Mucosa of stomach (tissue), 1 donor: ENCODE results near the gene BCL3.
A peak's percentile ranks its signal among the peaks of the same experiment; 100 is the strongest.

Source experiments
- H3K27me3 ChIP-seq: one replicate; pipeline ENCODE4 v1.7.0; 2013; ENCODE audit warnings: mild to moderate bottlenecking, low read length; ENCODE audit not compliant: control insufficient read depth, insufficient read depth
- H3K36me3 ChIP-seq: one replicate; pipeline ENCODE4 v1.7.0; 2013; ENCODE audit warnings: low read length; ENCODE audit not compliant: control insufficient read depth, insufficient read depth
- H3K4me1 ChIP-seq: one replicate; pipeline ENCODE4 v1.7.0; 2013; ENCODE audit warnings: mild to moderate bottlenecking, low read length; ENCODE audit not compliant: control insufficient read depth, insufficient read depth
- H3K4me3 ChIP-seq: one replicate; pipeline ENCODE4 v1.7.0; 2013; ENCODE audit warnings: low read length
- H3K9ac ChIP-seq: one replicate; pipeline ENCODE4 v1.7.0; 2013; ENCODE audit warnings: mild to moderate bottlenecking, low read length, moderate library complexity
- H3K9me3 ChIP-seq: one replicate; pipeline ENCODE4 v1.7.0; 2013; ENCODE audit warnings: mild to moderate bottlenecking, low read length, moderate library complexity; ENCODE audit not compliant: control insufficient read depth
- donor health status: Pancreatic carcinoma.

Gene BCL3

DNA sequence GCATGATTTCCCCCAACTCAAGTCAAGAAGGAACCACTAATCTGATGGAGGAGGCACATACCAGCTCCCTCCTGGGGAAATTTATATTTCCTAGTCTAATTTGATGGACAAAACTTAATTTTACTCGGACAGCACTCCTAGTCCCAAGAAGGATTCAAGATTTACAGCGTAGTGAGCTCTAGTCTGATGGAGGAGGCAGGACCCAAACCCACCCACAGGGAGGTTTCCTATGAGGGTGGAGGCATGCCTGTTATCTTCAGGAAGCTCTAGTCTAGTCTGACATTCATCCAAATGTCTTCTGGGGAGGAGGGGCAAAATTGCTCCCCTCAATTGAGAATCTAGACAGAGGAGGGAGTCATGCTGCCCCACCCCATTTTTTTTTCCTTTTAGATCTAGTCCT is 10.4 kb upstream of the BCL3 start:
- Histone ChIP-seq H3K9ac (no peak overlapping the region), H3K36me3 (no peaks in the 10 kb centered on the region), H3K27me3 (no peaks in the 10 kb centered on the region), H3K4me1 (peaks cover 51% of the 10 kb centered on the region), H3K4me3 (no peak overlapping the region), H3K9me3 (no peaks in the 10 kb centered on the region)

DNA sequence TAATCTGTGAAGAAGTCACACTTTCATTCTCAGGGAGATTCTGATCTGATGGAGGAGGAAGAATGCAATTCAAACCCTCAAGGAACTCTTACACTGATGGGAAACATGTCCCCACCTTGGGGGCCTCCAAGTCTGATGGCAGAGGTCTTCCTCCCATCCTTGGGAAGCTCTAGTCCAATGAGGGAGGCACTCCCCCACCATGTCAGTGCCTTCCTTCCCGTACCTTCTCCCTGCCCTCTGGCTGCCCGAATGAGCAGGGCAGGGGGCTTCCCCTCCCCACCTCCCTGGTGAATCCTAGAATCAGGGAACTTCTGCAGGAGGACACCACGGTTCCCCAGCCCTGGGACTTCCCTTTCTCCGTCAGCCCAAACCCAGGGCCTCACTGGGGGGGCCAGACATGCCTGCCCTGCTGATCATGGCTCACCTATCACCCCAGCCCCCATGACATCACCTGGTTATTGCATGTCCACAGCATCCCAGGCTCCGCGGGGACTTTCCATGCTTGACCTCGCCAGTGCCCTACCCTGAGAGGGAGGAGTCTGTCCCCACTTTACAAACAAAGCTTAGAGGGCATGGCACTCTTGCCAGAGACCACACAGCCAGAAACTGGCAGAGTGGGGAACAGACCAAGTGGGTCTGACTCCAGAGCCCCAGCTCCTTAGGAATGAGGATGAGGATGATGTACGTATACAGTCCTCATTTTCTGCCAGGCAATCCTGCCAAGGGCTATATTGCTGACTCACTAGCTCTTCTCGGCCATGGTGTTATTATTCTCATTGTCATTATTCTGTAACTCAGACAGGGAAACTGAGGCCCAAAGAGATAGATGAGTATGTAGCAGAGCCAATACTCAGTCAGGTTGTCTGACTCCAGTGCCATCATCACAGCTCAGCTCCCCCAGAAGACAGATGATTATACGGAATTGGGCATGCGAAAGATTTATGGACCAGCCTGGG is 9.6 kb upstream of the BCL3 start:
- Histone ChIP-seq H3K36me3 (no peaks in the 10 kb centered on the region), H3K9me3 (no peaks in the 10 kb centered on the region), H3K27me3 (no peaks in the 10 kb centered on the region), H3K9ac (peak overlapping the region; percentile 4), H3K4me3 (no peak overlapping the region), H3K4me1 (peaks cover 58% of the 10 kb centered on the region)

DNA sequence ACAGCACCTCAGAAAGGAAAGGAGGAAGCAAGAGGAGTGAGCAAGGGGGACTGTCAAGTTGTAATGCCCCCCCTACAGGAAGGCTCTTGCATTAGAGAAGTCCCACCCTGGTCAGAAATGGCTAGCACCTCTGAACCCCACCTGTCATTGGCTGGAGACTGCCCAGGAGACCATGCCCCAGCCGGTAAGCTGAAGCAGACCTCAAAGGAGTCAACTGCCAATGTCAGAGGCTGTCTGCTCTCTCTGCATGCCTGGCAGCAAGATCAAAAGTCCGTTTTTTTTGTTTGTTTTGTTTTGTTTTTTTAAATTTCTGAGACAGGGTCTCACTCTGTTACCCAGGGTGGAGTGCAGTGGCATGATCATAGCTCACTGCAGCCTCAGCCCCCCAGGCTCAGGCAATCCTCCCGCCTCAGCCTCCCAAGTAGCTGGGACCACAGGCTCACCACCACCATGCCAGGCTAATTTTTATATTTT is 8.1 kb upstream of the BCL3 start:
- Histone ChIP-seq H3K27me3 (no peaks in the 10 kb centered on the region), H3K4me3 (no peak overlapping the region), H3K4me1 (peaks cover 60% of the 10 kb centered on the region), H3K9me3 (no peaks in the 10 kb centered on the region), H3K9ac (no peak overlapping the region), H3K36me3 (no peaks in the 10 kb centered on the region)

DNA sequence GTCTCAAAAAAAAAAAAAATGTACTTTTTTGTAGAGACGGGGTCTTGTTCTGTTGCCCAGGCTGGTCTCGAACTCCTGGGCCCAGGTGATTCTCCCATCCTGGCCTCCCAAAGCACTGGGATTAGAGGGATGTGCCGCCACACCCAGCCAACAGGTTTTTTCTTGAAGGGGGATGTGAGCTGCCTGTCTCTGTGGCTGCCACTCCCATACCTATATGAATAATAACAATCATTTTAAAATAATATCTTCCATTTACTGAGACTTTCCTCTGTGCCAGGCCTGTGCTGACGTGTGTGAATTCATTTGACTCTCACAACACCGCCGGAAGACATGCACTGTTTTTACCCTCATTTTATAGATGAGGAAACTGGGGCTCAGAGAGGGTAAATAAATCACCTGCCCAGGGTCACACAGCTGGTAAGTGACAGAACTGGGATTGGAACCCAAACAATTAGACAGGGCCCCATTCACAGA is 7.2 kb upstream of the BCL3 start:
- no peaks in the 10 kb centered on the region for H3K36me3 ChIP-seq
- peak overlapping the region; percentile 43 for H3K9ac ChIP-seq
- no peaks in the 10 kb centered on the region for H3K9me3 ChIP-seq
- no peak overlapping the region for H3K4me3 ChIP-seq
- H3K27me3 ChIP-seq = no peaks in the 10 kb centered on the region
- H3K4me1 ChIP-seq = peaks cover 68% of the 10 kb centered on the region

DNA sequence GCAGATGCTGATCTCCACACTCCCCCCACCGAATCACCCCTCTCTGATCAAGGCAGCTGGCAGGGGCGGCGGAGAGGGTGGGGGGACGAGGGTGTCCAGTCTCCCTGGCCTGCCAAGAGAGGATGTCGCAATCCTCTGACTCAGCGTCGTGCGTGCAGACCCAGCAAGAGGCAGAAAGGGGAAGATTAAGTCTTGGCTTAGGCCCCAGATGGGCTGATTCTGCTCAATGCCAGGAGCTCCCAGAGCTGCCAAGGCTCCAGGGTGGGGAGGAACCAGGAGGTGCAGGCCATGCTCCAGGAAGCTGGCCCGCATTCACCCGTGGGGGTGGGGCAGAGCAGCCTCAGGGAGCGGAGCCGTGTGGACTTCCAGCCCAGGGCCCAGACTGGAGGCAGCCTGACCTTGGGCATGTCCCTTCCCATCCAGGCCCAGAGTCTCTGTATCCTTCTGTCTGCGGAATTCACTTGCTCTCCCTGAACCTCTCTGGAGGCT is 6.6 kb upstream of the BCL3 start:
- Histone ChIP-seq H3K27me3 (no peaks in the 10 kb centered on the region), H3K36me3 (no peaks in the 10 kb centered on the region), H3K9me3 (no peaks in the 10 kb centered on the region), H3K9ac (peak overlapping the region; percentile 51), H3K4me1 (peaks cover 74% of the 10 kb centered on the region), H3K4me3 (no peak overlapping the region)

DNA sequence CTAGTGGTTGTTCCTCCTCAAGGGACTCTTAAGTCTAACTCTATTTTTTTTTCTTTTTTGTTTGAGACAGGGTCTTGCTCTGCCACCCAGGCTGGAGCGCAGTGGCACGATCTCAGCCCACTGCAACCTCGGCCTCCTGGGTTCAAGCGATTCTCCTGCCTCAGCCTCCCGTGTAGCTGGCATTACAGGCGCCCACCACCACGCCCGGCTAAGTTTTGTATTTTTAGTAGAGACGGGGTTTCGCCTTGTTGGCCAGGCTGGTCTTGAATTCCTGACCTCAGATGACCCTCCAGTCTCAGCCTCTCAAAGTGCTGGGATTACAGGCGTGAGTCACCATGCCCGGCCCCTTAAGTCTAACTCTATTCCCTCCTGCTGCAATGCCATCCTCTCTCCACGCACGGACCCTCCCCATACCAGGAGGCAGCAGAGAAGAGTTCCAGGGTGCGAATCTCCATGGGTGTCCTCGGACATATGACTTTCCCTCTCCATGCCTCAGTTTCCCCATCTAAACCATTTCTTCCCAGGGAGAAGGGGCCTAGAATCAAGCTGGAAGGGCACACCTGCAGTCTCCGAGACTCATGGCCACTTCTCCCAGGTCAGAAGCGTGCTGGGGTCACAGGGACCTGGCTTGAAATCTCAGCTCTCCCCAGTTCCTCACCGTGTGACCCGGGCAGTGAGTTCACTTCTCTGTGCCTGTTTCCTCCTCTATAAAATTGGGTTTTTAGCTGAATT is 6.0 kb upstream of the BCL3 start:
- Histone ChIP-seq H3K27me3 (no peaks in the 10 kb centered on the region), H3K36me3 (no peaks in the 10 kb centered on the region), H3K4me3 (no peak overlapping the region), H3K4me1 (peaks cover 78% of the 10 kb centered on the region), H3K9me3 (no peaks in the 10 kb centered on the region), H3K9ac (peak overlapping the region; percentile 51)

DNA sequence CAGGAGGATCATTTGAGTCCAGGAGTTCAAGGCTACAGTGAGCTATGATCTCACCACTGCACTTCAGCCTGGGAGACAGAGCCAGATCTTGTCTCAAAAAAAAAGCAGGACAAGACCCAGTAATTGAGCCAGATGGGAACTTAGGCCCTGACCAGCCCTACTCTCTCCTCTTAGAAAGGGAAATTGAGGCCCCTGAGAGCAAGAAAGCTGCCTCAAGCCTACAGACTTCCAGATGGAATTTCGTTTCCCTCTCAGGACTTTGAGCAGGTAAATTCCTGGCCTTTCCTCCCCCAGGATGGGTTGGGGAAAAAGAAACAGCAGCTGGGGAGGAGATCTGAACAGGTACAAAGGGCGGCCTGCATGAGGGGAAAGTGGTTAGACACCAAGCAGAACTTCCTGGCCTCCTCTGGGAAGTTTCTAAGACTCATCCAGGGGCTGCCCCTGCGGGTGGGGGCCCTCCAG is 3.6 kb upstream of the BCL3 start:
- H3K9ac ChIP-seq = peak overlapping the region; percentile 1
- H3K9me3 ChIP-seq = no peaks in the 10 kb centered on the region
- no peaks in the 10 kb centered on the region for H3K36me3 ChIP-seq
- H3K27me3 ChIP-seq = no peaks in the 10 kb centered on the region
- peaks cover 75% of the 10 kb centered on the region for H3K4me1 ChIP-seq
- H3K4me3 ChIP-seq = no peak overlapping the region

DNA sequence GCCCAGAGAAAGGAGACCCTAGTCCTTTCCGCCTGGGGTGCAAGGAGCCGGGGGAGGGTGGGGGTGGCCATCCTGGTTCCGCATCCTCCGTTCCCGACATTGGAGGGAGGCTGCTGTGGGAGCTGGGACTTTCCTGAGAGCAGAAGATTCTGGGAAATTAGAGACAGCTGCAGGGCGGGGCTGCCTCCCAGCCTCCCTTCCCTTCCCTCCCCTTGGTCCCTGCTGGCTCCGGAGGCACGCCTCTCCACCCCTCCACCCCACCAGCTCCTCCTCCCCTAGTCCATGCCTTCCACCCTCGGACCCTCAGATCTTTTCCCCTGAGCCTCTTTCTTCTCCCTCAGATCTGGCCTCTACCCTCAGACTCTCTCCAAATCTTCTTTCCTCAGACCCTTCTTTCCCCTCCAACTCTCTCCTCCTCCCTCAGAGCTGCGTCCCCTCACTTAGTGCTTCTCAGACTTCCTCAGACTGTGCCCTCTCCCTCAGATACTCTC is 3.1 kb upstream of the BCL3 start:
- peak overlapping the region; percentile 33 for H3K9ac ChIP-seq
- no peaks in the 10 kb centered on the region for H3K27me3 ChIP-seq
- H3K36me3 ChIP-seq = no peaks in the 10 kb centered on the region
- peaks cover 77% of the 10 kb centered on the region for H3K4me1 ChIP-seq
- H3K4me3 ChIP-seq = no peak overlapping the region
- H3K9me3 ChIP-seq = no peaks in the 10 kb centered on the region

DNA sequence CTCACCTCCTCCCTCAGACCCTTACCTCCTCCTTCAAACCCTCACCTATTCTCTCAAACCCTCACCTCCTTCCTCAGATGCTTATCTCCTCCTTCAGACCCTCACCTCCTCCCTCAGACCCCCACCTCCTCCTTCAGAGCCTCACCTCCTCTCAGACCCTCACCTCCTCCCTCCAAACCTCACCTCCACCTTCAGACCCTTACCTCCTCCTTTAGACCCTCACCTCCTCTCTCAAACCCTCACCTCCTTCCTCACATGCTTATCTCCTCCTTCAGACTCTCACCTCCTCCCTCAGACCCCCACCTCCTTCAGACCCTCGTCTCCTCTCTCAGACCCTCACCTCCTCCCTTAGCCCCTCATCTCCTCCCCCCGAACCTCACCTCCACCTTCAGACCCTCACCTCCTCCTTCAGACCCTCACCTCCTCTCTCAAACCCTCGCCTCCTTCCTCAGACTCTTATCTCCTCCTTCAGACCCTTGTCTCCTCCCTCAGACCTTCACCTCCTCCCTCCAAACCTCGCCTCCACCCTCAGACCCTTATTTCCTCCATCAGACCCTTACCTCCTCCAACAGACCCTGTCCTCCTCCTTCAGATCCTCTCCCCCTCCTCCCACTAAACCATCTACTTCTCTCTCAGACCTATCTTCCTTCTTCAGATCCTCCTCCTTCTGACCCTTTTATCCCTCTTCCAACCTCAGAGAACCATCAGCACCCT is 2.5 kb upstream of the BCL3 start:
- no peaks in the 10 kb centered on the region for H3K9me3 ChIP-seq
- H3K9ac ChIP-seq = peak overlapping the region; percentile 44
- peaks cover 2% of the 10 kb centered on the region for H3K36me3 ChIP-seq
- no peak overlapping the region for H3K4me3 ChIP-seq
- no peaks in the 10 kb centered on the region for H3K27me3 ChIP-seq
- H3K4me1 ChIP-seq = peaks cover 77% of the 10 kb centered on the region

DNA sequence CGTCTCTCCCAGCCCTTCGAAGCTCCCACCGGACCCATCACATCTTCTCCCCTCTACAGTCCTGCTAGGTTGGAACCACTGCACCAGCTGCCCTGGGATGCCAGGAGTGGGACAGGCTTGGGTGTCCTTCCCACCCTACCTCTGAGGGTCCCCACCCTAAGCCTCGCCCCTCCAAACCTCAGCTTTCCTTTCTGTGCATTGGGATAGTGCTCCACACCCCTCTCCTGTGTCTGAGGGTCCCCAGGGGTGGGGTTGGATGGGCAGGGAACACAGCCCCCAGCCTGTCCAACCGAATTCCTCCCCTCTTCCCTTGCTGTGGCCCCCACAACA is 1.9 kb upstream of the BCL3 start:
- peaks cover 77% of the 10 kb centered on the region for H3K4me1 ChIP-seq
- no peak overlapping the region for H3K4me3 ChIP-seq
- no peaks in the 10 kb centered on the region for H3K27me3 ChIP-seq
- no peaks in the 10 kb centered on the region for H3K9me3 ChIP-seq
- H3K9ac ChIP-seq = peak overlapping the region; percentile 44
- H3K36me3 ChIP-seq = peaks cover 6% of the 10 kb centered on the region

DNA sequence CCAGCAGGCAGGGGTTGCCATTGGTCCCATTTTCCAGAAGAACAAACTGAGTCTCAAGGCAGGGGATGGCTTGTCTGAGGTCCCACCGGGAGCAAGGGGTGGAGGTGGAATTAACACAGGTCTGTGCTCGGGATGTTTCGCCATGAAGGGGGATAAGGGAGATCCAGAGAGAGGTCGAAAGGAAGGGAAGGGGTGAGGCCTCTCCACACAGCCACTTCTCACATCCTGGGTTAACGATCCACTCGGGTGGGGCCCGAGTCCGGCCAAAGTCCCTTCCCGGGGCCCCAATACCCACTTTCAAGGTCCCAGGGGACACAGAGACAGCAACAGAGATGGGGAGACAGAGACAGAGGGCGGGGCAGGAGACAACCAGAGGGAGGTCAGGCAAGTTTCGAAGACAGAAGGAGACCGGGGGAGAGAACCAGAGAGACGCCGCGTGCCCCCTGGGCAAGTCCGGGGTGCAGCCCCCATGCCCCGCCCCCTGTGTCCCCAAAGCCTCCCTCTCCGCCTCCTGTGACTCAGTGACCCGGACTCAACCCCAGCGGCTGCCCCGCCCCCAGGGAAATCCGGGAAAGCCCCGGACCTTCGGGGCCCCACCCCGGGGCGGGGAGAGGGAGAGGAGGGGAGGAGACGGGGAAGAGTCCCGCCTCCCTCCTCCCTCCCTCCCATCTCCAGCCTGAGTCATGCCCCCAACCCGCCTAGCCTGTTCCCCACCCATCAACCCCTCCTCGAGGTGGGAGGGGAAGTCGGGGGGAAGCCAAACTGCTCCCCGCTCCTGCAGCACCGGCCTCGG is 1.4 kb upstream of the BCL3 start:
- H3K4me3 ChIP-seq = no peak overlapping the region
- peaks cover 78% of the 10 kb centered on the region for H3K4me1 ChIP-seq
- H3K9me3 ChIP-seq = no peaks in the 10 kb centered on the region
- peak overlapping the region; percentile 44 for H3K9ac ChIP-seq
- H3K36me3 ChIP-seq = peaks cover 6% of the 10 kb centered on the region
- H3K27me3 ChIP-seq = no peaks in the 10 kb centered on the region
